ENCODE results near the gene WIZ. TPM values are rescaled to one million over a fixed set of nuclear protein-coding genes. Genes with fewer than 3 reads are reported as not detected.

WIZ gene
- total and polyA plus RNA-seq, 9 of the 15 experiments (the other 6 are each of a cell fraction or from before 2014, with no cell fraction given) = 0.06 to 37.5 (median 4.8) TPM

DNA sequence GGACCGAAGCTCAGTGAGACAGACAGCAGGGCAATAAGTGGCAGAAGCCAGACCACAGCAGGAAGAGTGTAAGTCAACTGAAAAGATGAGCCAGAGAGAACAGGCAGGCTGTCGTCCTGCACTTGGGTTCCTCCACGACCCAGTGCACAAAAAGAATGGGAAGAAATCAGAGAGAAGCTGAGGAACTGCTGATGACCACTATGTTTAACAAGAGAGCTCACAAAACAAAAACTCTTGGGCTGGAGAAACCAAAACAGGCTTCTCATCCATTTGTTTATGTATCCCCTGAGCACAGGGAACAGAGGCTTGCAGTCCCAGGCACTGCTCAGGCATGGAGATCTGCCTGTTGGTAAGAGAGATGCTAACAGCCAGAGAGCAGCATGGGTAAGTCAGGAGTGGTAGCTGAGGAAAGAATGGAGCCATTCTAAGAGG lies 45.0 kb downstream of the WIZ start (continued):
- TF ChIP-seq CCAR2 (IDR thresholded peaks at IDR 0.05; ENCODE audit: low read depth, low read length) (no peak), ZNF668 (CRISPR knock-in tag; IDR thresholded peaks at IDR 0.05) (no peak), ZKSCAN1 (IDR thresholded peaks at IDR 0.05; ENCODE audit: low read depth, low read length) (no peak), ZNF77 (CRISPR knock-in tag; IDR thresholded peaks at IDR 0.05) (no peak)

DNA sequence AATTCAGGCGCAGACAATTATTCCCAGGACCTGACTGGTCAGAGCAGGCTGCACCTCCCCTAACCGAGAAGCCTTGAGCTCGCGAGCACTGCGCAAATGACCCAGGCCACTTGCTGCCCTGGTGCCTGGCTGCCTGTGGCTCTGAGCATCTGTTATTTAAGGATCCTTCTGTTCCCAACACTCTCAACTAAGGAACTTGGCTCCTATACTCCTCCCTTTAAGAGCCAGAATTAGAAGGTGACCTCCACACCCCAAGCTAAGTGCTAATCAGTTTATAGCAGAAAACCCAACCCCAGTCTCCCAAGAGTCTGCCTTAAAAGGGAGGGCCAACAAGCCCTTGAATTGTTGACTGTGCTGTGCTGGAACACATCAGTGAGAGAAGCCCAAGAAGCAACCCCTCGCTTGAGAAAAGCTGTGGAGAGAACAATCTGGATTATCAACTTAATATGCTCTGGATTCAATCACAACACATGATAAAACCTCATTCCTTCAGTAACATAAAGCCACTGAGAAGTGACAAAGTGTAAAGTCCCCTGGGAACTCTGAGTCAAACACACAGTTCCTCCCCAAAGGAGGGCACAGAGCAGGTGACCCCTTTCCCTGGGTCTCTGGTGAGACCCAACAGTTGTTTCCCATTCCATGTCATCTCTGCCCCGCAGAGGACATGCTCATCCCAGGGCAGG lies 45.5 kb downstream of the WIZ start:
- no peak for TF ChIP-seq TRIM28 (IDR thresholded peaks at IDR 0.05)
- no peak for TF ChIP-seq NFE2L1 (tag; IDR thresholded peaks at IDR 0.05; ENCODE audit: borderline replicate concordance, low read depth)
- TF ChIP-seq POLR2G (IDR thresholded peaks at IDR 0.05; ENCODE audit: low read depth, low read length) = no peak
- no peak for TF ChIP-seq YBX1 (IDR thresholded peaks at IDR 0.05)
- ChIA-PET CTCF (ENCODE audit: low intra/inter-chr PET ratio) (no interaction called here), POLR2A (interaction anchor here (0.8 to 1.7 kb wide), 3 partner anchors 10 to 25 kb away, joined by 3 to 11 read pairs (median 5); partner anchors contain the start of gene AKAP8L)
- BruUV-seq (replicated peaks) = no TSS peak
- Histone ChIP-seq H3K9me3 (replicated peaks; ENCODE audit: control insufficient read depth, insufficient read depth, low read depth, low read length) (no peaks in the 10 kb centered on the region), H3K9ac (ENCODE audit: insufficient read depth in 1 of 2, low read depth in 2 of 2, low read length in 2 of 2) (peak overlapping the region in 1 of 2 experiments; percentile 11; a peak in 2 of 4 replicates), H3K9me1 (ENCODE audit: control insufficient read depth, insufficient read depth, low read length) (peaks cover 5% of the 10 kb centered on the region), H3K27ac (ENCODE audit: extremely low read depth, low read depth, low read length) (no peak overlapping the region), H3K4me2 (ENCODE audit: insufficient read depth, low read length) (no peak overlapping the region), H3K36me3 (ENCODE audit: control insufficient read depth, insufficient read depth, low read length) (peaks cover 89% of the 10 kb centered on the region), H2AFZ (ENCODE audit: low read depth, low read length) (no peak overlapping the region), H3K4me3 (no peak overlapping the region), H3K4me1 (replicated peaks in 1 of 2; ENCODE audit: control insufficient read depth in 2 of 2, insufficient read depth in 2 of 2, low read length in 2 of 2) (peaks cover 2 to 7% of the 10 kb centered on the region in 2 experiments; a peak in 4 of 5 replicates), H3K27me3 (ENCODE audit: control insufficient read depth in 2 of 2, insufficient read depth in 2 of 2, low read length in 2 of 2) (no peaks in the 10 kb centered on the region), H3K79me2 (ENCODE audit: control insufficient read depth, insufficient read depth, low read length) (peaks cover 78% of the 10 kb centered on the region), H4K20me1 (replicated peaks; ENCODE audit: control insufficient read depth, insufficient read depth, low read length) (peaks cover 21% of the 10 kb centered on the region)
- DNase-seq (ENCODE audit: extremely low read depth in 1 of 4, low spot score in 3 of 4) = no peak
- FAIRE-seq = peak; percentile 42
- no peak for ATAC-seq
- intact Hi-C loops (cut with micrococcal nuclease) (no loop called here), in situ Hi-C loops (cut with MboI) (no loop called here)
- 84% methylated on average over 6 of the region's 7 CpGs for WGBS (ENCODE audit: insufficient coverage, low coverage, missing lambda C conversion rate)

Data from K562 (cell line).